Activated CD4-positive, alpha-beta memory T cell treated with anti-CD3 and anti-CD28 coated beads, Interleukin-2, amount 10 ng/mL, durations not matched to agents 7 days and 5 days (primary cell): ENCODE data around the gene SPINK1. TPM values are rescaled to one million over a fixed set of nuclear protein-coding genes. Genes with fewer than 3 reads are reported as not detected.

Source experiments
- CTCF ChIA-PET: fragments of 350-600 bp; sonication (Branson Sonifier 250); formaldehyde crosslinking; loops from one replicate; lab custom pipeline; 2021; ENCODE audit warnings: antibody characterized with exemption, inconsistent platforms; lab: Charles Lee
- POLR2A ChIA-PET: fragments of 350-600 bp; sonication (Branson Sonifier 250); formaldehyde crosslinking; loops from one replicate; lab custom pipeline; 2021; ENCODE audit warnings: antibody characterized with exemption; lab: Charles Lee
- DNase-seq: peaks from one replicate; pipeline ENCODE4 v3.0.0-alpha.2; 2020
- H3K27ac Mint-ChIP-seq: one replicate; pipeline ENCODE4 v1.8.0; 2021; ENCODE audit warnings: mild to moderate bottlenecking, mixed read lengths
- H3K27me3 Mint-ChIP-seq: one replicate; pipeline ENCODE4 v1.8.0; 2021; ENCODE audit warnings: mixed read lengths
- H3K36me3 Mint-ChIP-seq: one replicate; pipeline ENCODE4 v1.8.0; 2021; ENCODE audit warnings: low read depth, mixed read lengths
- H3K4me1 Mint-ChIP-seq: one replicate; pipeline ENCODE4 v1.8.0; 2021; ENCODE audit warnings: mixed read lengths
- H3K4me3 Mint-ChIP-seq: one replicate; pipeline ENCODE4 v1.8.0; 2021; ENCODE audit warnings: mild to moderate bottlenecking, mixed read lengths
- H3K9me3 Mint-ChIP-seq: one replicate; pipeline ENCODE4 v1.8.0; 2021; ENCODE audit warnings: mixed read lengths
- total RNA-seq, 2 experiments: library from RNA; stranded (reverse); gene quantifications; one replicate each; pipeline ENCODE4 v1.2.3, GENCODE V29; 2021

SPINK1 gene
- total RNA-seq, 2 experiments from 2014 or later, result not detected

- H3K4me3 Mint-ChIP-seq, result no peak overlapping the region
- peaks cover 8% of the 10 kb centered on the region for H3K4me1 Mint-ChIP-seq
- H3K9me3 Mint-ChIP-seq, result no peaks in the 10 kb centered on the region
- H3K27ac Mint-ChIP-seq, result no peak overlapping the region
- no peaks in the 10 kb centered on the region for H3K36me3 Mint-ChIP-seq
- CTCF ChIA-PET, result no interaction called here
- H3K27me3 Mint-ChIP-seq, result peaks cover 2% of the 10 kb centered on the region
- POLR2A ChIA-PET, result no interaction called here
- no peak for DNase-seq
Observed at GRCh38 chr5:147786142-147786541, 45.3 kb downstream of the SPINK1 start.

GRCh38 chr5:147784146-147784987 is 47.1 kb downstream of the SPINK1 start:
- CTCF ChIA-PET, result no interaction called here
- Mint-ChIP-seq H3K9me3 (no peaks in the 10 kb centered on the region), H3K36me3 (no peaks in the 10 kb centered on the region), H3K27me3 (peaks cover 2% of the 10 kb centered on the region), H3K4me1 (peaks cover 11% of the 10 kb centered on the region), H3K4me3 (no peak overlapping the region), H3K27ac (no peak overlapping the region)
- POLR2A ChIA-PET, result no interaction called here
- no peak for DNase-seq

DNA sequence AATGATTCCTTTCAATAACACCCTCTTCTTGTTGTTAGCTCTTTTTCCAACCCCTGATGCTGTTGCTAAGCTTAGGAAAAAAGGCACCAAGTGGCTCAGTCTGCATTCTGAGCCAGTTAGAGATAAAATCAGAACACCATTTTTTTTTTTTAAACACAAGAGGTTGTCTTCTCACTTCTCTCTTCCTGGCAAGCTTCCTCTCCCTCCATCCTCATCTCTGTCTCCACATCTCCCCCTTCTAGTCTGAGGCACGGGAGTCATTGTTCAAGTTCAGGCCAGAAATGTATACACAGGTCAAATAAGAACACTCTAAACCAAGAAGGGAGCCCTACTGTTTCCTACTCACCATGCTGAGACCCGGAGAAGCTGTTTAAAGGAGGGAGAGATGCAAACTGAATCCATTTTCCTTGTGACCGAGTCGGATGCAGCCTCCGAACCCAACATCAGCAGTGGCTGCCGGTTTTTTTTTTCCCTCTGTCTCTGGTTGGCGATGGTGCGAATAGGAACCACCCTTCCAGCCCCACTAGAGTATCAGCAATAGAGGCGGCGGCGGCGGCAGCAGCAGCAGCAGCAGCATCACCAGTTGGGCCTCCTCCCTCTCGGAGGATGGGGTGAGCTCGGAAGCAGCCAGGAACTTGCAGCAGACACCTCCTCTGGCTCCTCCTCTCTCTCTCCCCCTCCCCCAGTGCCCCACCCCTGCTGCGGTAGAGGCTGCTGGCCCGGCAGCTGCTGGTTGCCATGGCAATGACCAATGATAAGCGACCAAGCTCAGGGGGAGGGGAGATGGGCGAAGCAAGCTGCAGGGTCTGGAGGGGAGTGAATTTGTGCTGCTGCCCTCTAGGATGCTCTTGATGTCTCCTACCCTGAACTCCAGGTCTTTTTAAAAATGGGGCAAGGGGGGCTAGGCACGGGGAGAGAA is 49.1 kb downstream of the SPINK1 start, which contains the start of gene JAKMIP2:
TSS of gene JAKMIP2 (minus strand) at position 619 of the 919 bp plus-strand sequence. CDS start 110,922 bp downstream, outside the sequence.
- Mint-ChIP-seq H3K27ac (peak within 1 kb of the TSS; percentile 79), H3K36me3 (no peaks in the 10 kb centered on the region), H3K27me3 (peaks cover 2% of the 10 kb centered on the region), H3K4me1 (peaks cover 11% of the 10 kb centered on the region), H3K4me3 (peak within 1 kb of the TSS; percentile 83), H3K9me3 (no peaks in the 10 kb centered on the region)
- CTCF ChIA-PET, result interaction anchor here (1.7 kb wide), 1 partner anchor 155 kb away, joined by 4 read pairs; no protein-coding TSS in a partner anchor
- DNase-seq, result peak; percentile 67
- POLR2A ChIA-PET, result interaction anchor here (0.6 kb wide), 1 partner anchor 49 kb away, joined by 3 read pairs; no protein-coding TSS in a partner anchor

- Mint-ChIP-seq H3K27me3 (peaks cover 2% of the 10 kb centered on the region), H3K4me1 (peaks cover 11% of the 10 kb centered on the region), H3K36me3 (no peaks in the 10 kb centered on the region), H3K4me3 (peak overlapping the region; percentile 17), H3K9me3 (peaks cover 4% of the 10 kb centered on the region), H3K27ac (no peak overlapping the region)
- ChIA-PET POLR2A (no interaction called here), CTCF (interaction anchor here (1.7 kb wide), 1 partner anchor 153 kb away, joined by 4 read pairs; no protein-coding TSS in a partner anchor)
- no peak for DNase-seq
Observed at GRCh38 chr5:147780924-147781573, 50.4 kb downstream of the SPINK1 start.

GRCh38 chr5:147779694-147780093 is 51.8 kb downstream of the SPINK1 start:
- no peak overlapping the region for H3K27ac Mint-ChIP-seq
- peaks cover 6% of the 10 kb centered on the region for H3K9me3 Mint-ChIP-seq
- peaks cover 11% of the 10 kb centered on the region for H3K4me1 Mint-ChIP-seq
- no peak for DNase-seq
- H3K4me3 Mint-ChIP-seq, result no peak overlapping the region
- peaks cover 2% of the 10 kb centered on the region for H3K27me3 Mint-ChIP-seq
- ChIA-PET POLR2A (no interaction called here), CTCF (no interaction called here)
- no peaks in the 10 kb centered on the region for H3K36me3 Mint-ChIP-seq

DNA sequence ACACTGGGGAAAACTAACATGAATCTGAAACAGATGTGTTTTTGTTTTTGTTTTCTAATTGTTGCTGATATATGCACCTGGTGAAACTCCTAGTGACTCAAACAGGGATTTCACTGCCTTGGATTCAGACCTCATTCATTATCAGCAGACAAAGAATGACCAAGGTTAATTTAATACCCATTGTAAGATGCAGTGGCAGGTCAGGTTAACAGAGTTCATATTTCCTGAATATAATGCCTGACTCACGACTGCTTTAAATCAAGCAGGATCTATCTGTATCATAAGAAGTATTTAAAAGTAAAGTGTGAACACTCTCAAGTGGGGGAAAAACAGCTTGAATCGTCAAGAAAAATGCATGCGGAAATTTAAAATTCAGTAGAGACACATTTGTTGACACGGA is 54.5 kb downstream of the SPINK1 start:
- Mint-ChIP-seq H3K27ac (no peak overlapping the region), H3K4me3 (no peak overlapping the region), H3K36me3 (no peaks in the 10 kb centered on the region), H3K9me3 (peaks cover 6% of the 10 kb centered on the region), H3K4me1 (peaks cover 7% of the 10 kb centered on the region), H3K27me3 (no peaks in the 10 kb centered on the region)
- DNase-seq, result no peak
- ChIA-PET POLR2A (no interaction called here), CTCF (no interaction called here)

Other genes starting within 250 kb of the SPINK1 start
- 1 to 10 TPM; 1.3 to 1.9 TPM for gene JAKMIP2, start 48.9 kb downstream of the SPINK1 start, total RNA-seq
- gene SCGB3A2, start 47.0 kb upstream of the SPINK1 start, total RNA-seq, result not detected
- gene C5orf46, start 74.9 kb upstream of the SPINK1 start, total RNA-seq, result not detected
- not detected for gene SPINK5, start 232.3 kb upstream of the SPINK1 start, total RNA-seq